Smooth muscle cell (in vitro differentiated cells): ENCODE measurements around the gene FABP6. TPM values are rescaled to one million over a fixed set of nuclear protein-coding genes. Genes with fewer than 3 reads are reported as not detected.

ENCODE experiments used
- DNase-seq: peaks from one replicate; lab custom pipeline; 2025; ENCODE audit not compliant: unreplicated experiment; lab: John Stamatoyannopoulos, UW
- H2AFZ ChIP-seq: fragments of 200-600 bp; sonication (generic); 2 replicates; pipeline ENCODE4 v1.6.0; 2016; ENCODE audit warnings: antibody characterized with exemption, low read depth, mild to moderate bottlenecking
- H3F3A ChIP-seq: fragments of 200-600 bp; sonication (generic); 2 replicates; pipeline ENCODE4 v1.6.0; 2017; ENCODE audit warnings: antibody characterized with exemption, low read depth
- H3K27ac ChIP-seq: fragments of 200-600 bp; sonication (generic); 2 replicates; pipeline ENCODE4 v1.5.1; 2016; ENCODE audit warnings: low read depth, mild to moderate bottlenecking
- H3K27me3 ChIP-seq: fragments of 200-600 bp; sonication (generic); 2 replicates; pipeline ENCODE4 v1.6.1; 2016; ENCODE audit warnings: low read depth, mild to moderate bottlenecking
- H3K36me3 ChIP-seq: fragments of 200-600 bp; sonication (generic); 2 replicates; pipeline ENCODE4 v1.5.1; 2016; ENCODE audit warnings: low read depth
- H3K4me1 ChIP-seq: fragments of 200-600 bp; sonication (generic); 2 replicates; pipeline ENCODE4 v1.5.1; 2016; ENCODE audit warnings: low read depth
- H3K4me2 ChIP-seq: fragments of 200-600 bp; sonication (generic); 2 replicates; pipeline ENCODE4 v1.6.0; 2016; ENCODE audit warnings: mild to moderate bottlenecking
- H3K4me3 ChIP-seq: fragments of 200-600 bp; sonication (generic); 2 replicates; pipeline ENCODE4 v1.5.1; 2016; ENCODE audit warnings: mild to moderate bottlenecking
- H3K79me2 ChIP-seq: fragments of 200-600 bp; sonication (generic); 2 replicates; pipeline ENCODE4 v1.6.0; 2016; ENCODE audit warnings: low read depth, mild to moderate bottlenecking
- H3K9ac ChIP-seq: fragments of 200-600 bp; sonication (generic); 2 replicates; pipeline ENCODE4 v1.6.0; 2016; ENCODE audit warnings: low read depth
- H3K9me3 ChIP-seq: fragments of 200-600 bp; sonication (generic); replicated peaks from 2 replicates; pipeline ENCODE4 v1.5.1; 2016; ENCODE audit warnings: low read depth
- H4K20me1 ChIP-seq: fragments of 200-600 bp; sonication (generic); 2 replicates; pipeline ENCODE4 v1.6.0; 2016; ENCODE audit warnings: low read depth
- CTCF ChIP-seq: fragments of 200-600 bp; sonication (generic); IDR thresholded peaks from 2 replicates; pipeline ENCODE4 v1.5.1; 2017; ENCODE audit warnings: borderline replicate concordance, mild to moderate bottlenecking, antibody characterized with exemption; ENCODE audit not compliant: insufficient read depth, poor library complexity, severe bottlenecking
- WGBS: methylation state at CpG from one replicate; pipeline ENCODE4 v1.1.7; 2016; ENCODE audit warnings: low lambda C conversion rate; 5-methylcytosine and 5-hydroxymethylcytosine counted together
- polyA plus RNA-seq: library from polyadenylated mRNA; unstranded; fragments of >200 nt; fragmentation: Nextera tagmentation; extraction: Ambion mirVana; gene quantifications from 2 replicates; pipeline ENCODE4 v1.2.1, GENCODE V29; 2016
- total RNA-seq: library from RNA; depleted of rRNA; stranded (reverse); fragments of >200 nt; gene quantifications from 2 replicates; pipeline ENCODE4 v1.2.3, GENCODE V29; 2014

The FABP6 gene
- total and polyA plus RNA-seq, 2 experiments from 2014 or later = 1.3 TPM; not detected in 1

GRCh38 chr5:160227012-160227411 is 2.3 kb upstream of the FABP6 start:
- no peak overlapping the region for H2AFZ ChIP-seq
- 94% methylated on average over 2 of the region's 2 CpGs for WGBS
- no peaks in the 10 kb centered on the region for H3K36me3 ChIP-seq
- H3K27ac ChIP-seq = no peak overlapping the region
- no peak for DNase-seq
- no peaks in the 10 kb centered on the region for H3K4me1 ChIP-seq
- H3K27me3 ChIP-seq = no peaks in the 10 kb centered on the region
- H3K9me3 ChIP-seq = no peaks in the 10 kb centered on the region
- no peak overlapping the region for H3K4me3 ChIP-seq
- H3K9ac ChIP-seq = no peak overlapping the region
- TF ChIP-seq CTCF = no peak
- H3K4me2 ChIP-seq = no peak overlapping the region
- no peaks in the 10 kb centered on the region for H4K20me1 ChIP-seq
- H3K79me2 ChIP-seq = no peaks in the 10 kb centered on the region
- no peaks in the 10 kb centered on the region for H3F3A ChIP-seq

GRCh38 chr5:160230686-160231527 is 1.6 kb downstream of the FABP6 start:
- no peaks in the 10 kb centered on the region for H3K4me1 ChIP-seq
- no peaks in the 10 kb centered on the region for H3F3A ChIP-seq
- H4K20me1 ChIP-seq = no peaks in the 10 kb centered on the region
- no peak for DNase-seq
- no peaks in the 10 kb centered on the region for H3K9me3 ChIP-seq
- H3K4me3 ChIP-seq = no peak overlapping the region
- 96% methylated on average over 9 of the region's 9 CpGs for WGBS
- no peak for TF ChIP-seq CTCF
- no peak overlapping the region for H3K9ac ChIP-seq
- no peaks in the 10 kb centered on the region for H3K36me3 ChIP-seq
- no peak overlapping the region for H2AFZ ChIP-seq
- no peaks in the 10 kb centered on the region for H3K79me2 ChIP-seq
- H3K27me3 ChIP-seq = no peaks in the 10 kb centered on the region
- no peak overlapping the region for H3K27ac ChIP-seq
- no peak overlapping the region for H3K4me2 ChIP-seq

- no peaks in the 10 kb centered on the region for H3K36me3 ChIP-seq
- no peaks in the 10 kb centered on the region for H3K27me3 ChIP-seq
- no peaks in the 10 kb centered on the region for H3F3A ChIP-seq
- H3K79me2 ChIP-seq = no peaks in the 10 kb centered on the region
- no peak for TF ChIP-seq CTCF
- H3K4me2 ChIP-seq = no peak overlapping the region
- no peaks in the 10 kb centered on the region for H3K4me1 ChIP-seq
- no peak for DNase-seq
- 91% methylated on average over 10 of the region's 10 CpGs for WGBS
- H3K4me3 ChIP-seq = no peak overlapping the region
- H3K9me3 ChIP-seq = no peaks in the 10 kb centered on the region
- no peaks in the 10 kb centered on the region for H4K20me1 ChIP-seq
- no peak overlapping the region for H3K9ac ChIP-seq
- no peak overlapping the region for H3K27ac ChIP-seq
- no peak overlapping the region for H2AFZ ChIP-seq
These were observed 2.6 kb downstream of the FABP6 start for GRCh38 chr5:160231783-160232342.
